Measurements from ENCODE around the gene FRMD4A.

GRCh38 chr10:14358886-14359573, 28.3 kb upstream of the FRMD4A start:
- TF ChIP-seq CTCF (IDR thresholded peaks at IDR 0.05), result no peak
- TF ChIP-seq POLR2A (IDR thresholded peaks at IDR 0.05), result no peak

Measured in uterus (tissue), 2 donors.